HEK293 (cell line): ENCODE results near the gene FGF22.

Experiments
- CTCF ChIA-PET: fragments of 350-600 bp; formaldehyde crosslinking; extraction: SDS; loops from one replicate; lab custom pipeline; 2021; ENCODE audit warnings: antibody characterized with exemption; lab: Yijun Ruan, JAX
- POLR2A ChIA-PET: fragments of 300-600 bp; formaldehyde crosslinking; extraction: SDS; loops from one replicate; lab custom pipeline; 2020; ENCODE audit warnings: antibody characterized with exemption, inconsistent platforms; lab: Yijun Ruan, JAX
- H3K27ac ChIP-seq: fragments of 200-500 bp; sonication (Bioruptor generic); 2 replicates; pipeline ENCODE4 v1.5.1; 2014; ENCODE audit warnings: low read depth, low read length, control low read depth, inconsistent platforms; ENCODE audit errors: extremely low read depth
- H3K36me3 ChIP-seq, 2 experiments: fragments of 200-500 bp in 1 of 2; sonication (Bioruptor generic) in 1 of 2; 1 replicate in 1 of 2; 2 replicates in 1 of 2; pipeline ENCODE4 v1.5.1; 2014 to 2017; ENCODE audit warnings: inconsistent platforms in 2 of 2, low read length in 2 of 2; ENCODE audit not compliant: control insufficient read depth in 2 of 2, insufficient read depth in 1 of 2
- H3K4me1 ChIP-seq: fragments of 200-500 bp; sonication (Bioruptor generic); 2 replicates; pipeline ENCODE4 v1.5.1; 2014; ENCODE audit warnings: mild to moderate bottlenecking, low read length, inconsistent platforms; ENCODE audit not compliant: control insufficient read depth, insufficient read depth
- H3K4me3 ChIP-seq: 2 replicates; pipeline ENCODE4 v1.5.1; 2011; ENCODE audit warnings: low read depth, mild to moderate bottlenecking, control low read depth, low read length, moderate library complexity
- H3K9me3 ChIP-seq: fragments of 200-500 bp; sonication (Bioruptor generic); 2 replicates; pipeline ENCODE4 v1.5.1; 2014; ENCODE audit warnings: low read depth, low read length, inconsistent platforms; ENCODE audit not compliant: control insufficient read depth, insufficient read depth
- IKZF3 ChIP-seq: fragments of 450-650 bp; IDR thresholded peaks from 2 replicates; pipeline ENCODE4 v1.5.0; 2018; ENCODE audit warnings: missing biosample characterization, mild to moderate bottlenecking, missing genetic modification characterization, moderate library complexity
- KLF10 ChIP-seq: fragments of 450-650 bp; IDR thresholded peaks from 2 replicates; pipeline ENCODE4 v1.5.1; 2018; ENCODE audit warnings: missing biosample characterization, mild to moderate bottlenecking, missing genetic modification characterization
- KLF9 ChIP-seq: fragments of 450-650 bp; formaldehyde crosslinking; IDR thresholded peaks from 2 replicates; pipeline ENCODE4 v1.5.1; 2016; ENCODE audit warnings: missing biosample characterization, missing genetic modification characterization, low read depth
- MZF1 ChIP-seq: fragments of 450-650 bp; formaldehyde crosslinking; IDR thresholded peaks from 2 replicates; pipeline ENCODE4 v1.5.1; 2017; ENCODE audit warnings: missing biosample characterization, missing genetic modification characterization, borderline replicate concordance
- SP2 ChIP-seq: fragments of 450-650 bp; formaldehyde crosslinking; IDR thresholded peaks from 2 replicates; pipeline ENCODE4 v1.5.1; 2016; ENCODE audit warnings: missing biosample characterization, missing genetic modification characterization
- ZFHX2 ChIP-seq: fragments of 450-650 bp; formaldehyde crosslinking; conservative IDR thresholded peaks from 2 replicates; pipeline ENCODE4 v1.5.1; 2016; ENCODE audit warnings: missing biosample characterization, missing genetic modification characterization
- ZFP69B ChIP-seq: fragments of 450-650 bp; formaldehyde crosslinking; IDR thresholded peaks from 2 replicates; pipeline ENCODE4 v1.5.1; 2016; ENCODE audit warnings: missing biosample characterization, missing genetic modification characterization
- ZNF2 ChIP-seq: fragments of 450-650 bp; formaldehyde crosslinking; IDR thresholded peaks from 2 replicates; pipeline ENCODE4 v1.5.1; 2016; ENCODE audit warnings: missing biosample characterization, missing genetic modification characterization
- ZNF202 ChIP-seq: fragments of 450-650 bp; formaldehyde crosslinking; IDR thresholded peaks from 2 replicates; pipeline ENCODE4 v1.5.1; 2016; ENCODE audit warnings: missing biosample characterization, missing genetic modification characterization, borderline replicate concordance
- ZNF239 ChIP-seq: fragments of 450-650 bp; formaldehyde crosslinking; IDR thresholded peaks from 2 replicates; pipeline ENCODE4 v1.5.1; 2016; ENCODE audit warnings: missing biosample characterization, missing genetic modification characterization
- ZNF324 ChIP-seq: fragments of 450-650 bp; formaldehyde crosslinking; IDR thresholded peaks from 2 replicates; pipeline ENCODE4 v1.5.1; 2016; ENCODE audit warnings: missing biosample characterization, missing genetic modification characterization
- ZNF335 ChIP-seq: fragments of 450-650 bp; formaldehyde crosslinking; conservative IDR thresholded peaks from 2 replicates; pipeline ENCODE4 v1.5.1; 2016; ENCODE audit warnings: missing biosample characterization, missing genetic modification characterization
- ZNF354C ChIP-seq: fragments of 450-650 bp; formaldehyde crosslinking; IDR thresholded peaks from 2 replicates; pipeline ENCODE4 v1.5.1; 2016; ENCODE audit warnings: missing biosample characterization, missing genetic modification characterization, low read depth, borderline replicate concordance
- ZNF366 ChIP-seq: fragments of 450-650 bp; formaldehyde crosslinking; conservative IDR thresholded peaks from 2 replicates; pipeline ENCODE4 v1.5.1; 2016; ENCODE audit warnings: missing biosample characterization, missing genetic modification characterization
- ZNF404 ChIP-seq: fragments of 450-650 bp; formaldehyde crosslinking; IDR thresholded peaks from 2 replicates; pipeline ENCODE4 v1.5.1; 2017; ENCODE audit warnings: missing biosample characterization, missing genetic modification characterization
- ZNF426 ChIP-seq: fragments of 450-650 bp; formaldehyde crosslinking; IDR thresholded peaks from 2 replicates; pipeline ENCODE4 v1.5.1; 2017; ENCODE audit warnings: missing biosample characterization, missing genetic modification characterization, mild to moderate bottlenecking, inconsistent platforms, moderate library complexity
- ZNF48 ChIP-seq: fragments of 450-650 bp; formaldehyde crosslinking; IDR thresholded peaks from 2 replicates; pipeline ENCODE4 v1.5.1; 2016; ENCODE audit warnings: missing biosample characterization, missing genetic modification characterization
- ZNF561 ChIP-seq: fragments of 450-650 bp; IDR thresholded peaks from 2 replicates; pipeline ENCODE4 v1.5.1; 2018; ENCODE audit warnings: missing biosample characterization, missing genetic modification characterization, borderline replicate concordance
- ZNF596 ChIP-seq: fragments of 450-650 bp; IDR thresholded peaks from 2 replicates; pipeline ENCODE4 v1.5.0; 2018; ENCODE audit warnings: missing biosample characterization, mild to moderate bottlenecking, missing genetic modification characterization, moderate library complexity
- ZNF629 ChIP-seq: fragments of 450-650 bp; formaldehyde crosslinking; IDR thresholded peaks from 2 replicates; pipeline ENCODE4 v1.5.1; 2017; ENCODE audit warnings: missing biosample characterization, missing genetic modification characterization
- ZNF654 ChIP-seq: fragments of 450-650 bp; formaldehyde crosslinking; IDR thresholded peaks from 2 replicates; pipeline ENCODE4 v1.5.1; 2016; ENCODE audit warnings: low read depth, missing biosample characterization, missing genetic modification characterization
- ZNF76 ChIP-seq: fragments of 450-650 bp; formaldehyde crosslinking; IDR thresholded peaks from 2 replicates; pipeline ENCODE4; 2016; ENCODE audit warnings: low read depth, missing biosample characterization, missing genetic modification characterization, borderline replicate concordance
- ZNF792 ChIP-seq: fragments of 450-650 bp; formaldehyde crosslinking; IDR thresholded peaks from 2 replicates; pipeline ENCODE4 v1.5.1; 2016; ENCODE audit warnings: missing biosample characterization, missing genetic modification characterization
- TF ChIP-seq, protein P1 (sequence below): fragments of 450-650 bp; formaldehyde crosslinking; IDR thresholded peaks from 2 replicates; pipeline ENCODE4 v1.5.1; 2016; ENCODE audit warnings: missing biosample characterization, missing genetic modification characterization
- TF ChIP-seq, protein P2 (sequence below): fragments of 450-650 bp; formaldehyde crosslinking; IDR thresholded peaks from 2 replicates; pipeline ENCODE4 v1.5.1; 2016; ENCODE audit warnings: missing biosample characterization, missing genetic modification characterization
- TF ChIP-seq, protein P3 (sequence below): fragments of 450-650 bp; formaldehyde crosslinking; IDR thresholded peaks from 2 replicates; pipeline ENCODE4 v1.5.1; 2017; ENCODE audit warnings: missing biosample characterization, missing genetic modification characterization
- TF ChIP-seq, protein P4 (sequence below): fragments of 450-650 bp; formaldehyde crosslinking; IDR thresholded peaks from 2 replicates; pipeline ENCODE4 v1.5.1; 2016; ENCODE audit warnings: missing biosample characterization, missing genetic modification characterization
- TF ChIP-seq, protein P5 (sequence below): fragments of 450-650 bp; formaldehyde crosslinking; IDR thresholded peaks from 2 replicates; pipeline ENCODE4 v1.5.1; 2017; ENCODE audit warnings: missing biosample characterization, mild to moderate bottlenecking, missing genetic modification characterization, moderate library complexity

The FGF22 gene

DNA sequence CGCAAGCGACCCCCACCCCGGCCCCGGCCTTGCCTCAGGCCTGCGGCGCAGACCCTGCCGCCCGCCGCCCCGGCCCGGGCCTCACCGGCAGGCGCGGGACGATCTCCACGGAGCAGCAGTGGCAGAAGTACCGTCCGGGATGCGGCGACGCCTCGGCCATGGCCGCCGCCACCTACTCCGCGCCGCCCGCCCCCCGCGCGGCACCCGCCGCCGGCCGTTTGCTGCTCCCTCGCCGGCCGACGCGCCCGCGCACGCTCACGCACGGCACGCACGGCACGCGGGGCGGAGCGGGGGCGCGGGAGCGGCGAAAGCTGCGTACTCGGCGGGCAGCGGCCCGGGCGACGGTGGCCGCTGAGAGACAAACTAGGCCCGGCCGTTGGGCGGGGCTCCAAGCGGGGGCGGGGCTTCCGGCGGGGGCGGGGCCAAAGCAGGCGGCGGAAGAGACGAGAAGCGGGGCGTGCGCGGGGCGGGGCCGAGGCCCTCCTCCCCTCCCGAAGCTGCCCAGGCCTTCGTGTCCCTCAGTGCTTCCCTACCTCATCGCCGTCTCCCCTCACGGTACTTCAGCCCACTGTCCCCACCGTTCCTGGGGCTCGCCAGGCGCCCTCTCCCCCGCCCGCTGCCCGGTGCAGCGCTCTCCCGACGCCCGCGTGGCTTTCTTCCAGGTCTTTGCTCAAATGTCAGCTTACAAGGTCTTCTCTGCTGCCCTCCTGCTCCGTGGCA lies 23.4 kb downstream of the FGF22 start, which contains the start of gene RNF126:
Gene RNF126, minus strand, starts transcription at position 253 of the 720 bp plus-strand sequence. Its CDS starts 93 bp downstream, at position 160.
- peaks cover 0 to 27% of the 10 kb centered on the region in 2 experiments; a peak in 1 of 3 replicates for H3K36me3 ChIP-seq
- H3K9me3 ChIP-seq: no peaks in the 10 kb centered on the region
- CTCF ChIA-PET: interaction anchor here (0.7 to 1.5 kb wide), 6 partner anchors 71 to 109 kb away, joined by 3 to 9 read pairs (median 3); no protein-coding TSS in a partner anchor
- peaks cover 9% of the 10 kb centered on the region for H3K4me1 ChIP-seq
- H3K27ac ChIP-seq: peak within 1 kb of the TSS; percentile 94
- POLR2A ChIA-PET: interaction anchor here (0.5 to 1.5 kb wide), 12 partner anchors 8 to 1805 kb away, joined by 3 to 8 read pairs (median 4); partner anchors contain the start of gene WDR18
- peak within 1 kb of the TSS; percentile 86 for H3K4me3 ChIP-seq
- TF ChIP-seq, protein P1, sequence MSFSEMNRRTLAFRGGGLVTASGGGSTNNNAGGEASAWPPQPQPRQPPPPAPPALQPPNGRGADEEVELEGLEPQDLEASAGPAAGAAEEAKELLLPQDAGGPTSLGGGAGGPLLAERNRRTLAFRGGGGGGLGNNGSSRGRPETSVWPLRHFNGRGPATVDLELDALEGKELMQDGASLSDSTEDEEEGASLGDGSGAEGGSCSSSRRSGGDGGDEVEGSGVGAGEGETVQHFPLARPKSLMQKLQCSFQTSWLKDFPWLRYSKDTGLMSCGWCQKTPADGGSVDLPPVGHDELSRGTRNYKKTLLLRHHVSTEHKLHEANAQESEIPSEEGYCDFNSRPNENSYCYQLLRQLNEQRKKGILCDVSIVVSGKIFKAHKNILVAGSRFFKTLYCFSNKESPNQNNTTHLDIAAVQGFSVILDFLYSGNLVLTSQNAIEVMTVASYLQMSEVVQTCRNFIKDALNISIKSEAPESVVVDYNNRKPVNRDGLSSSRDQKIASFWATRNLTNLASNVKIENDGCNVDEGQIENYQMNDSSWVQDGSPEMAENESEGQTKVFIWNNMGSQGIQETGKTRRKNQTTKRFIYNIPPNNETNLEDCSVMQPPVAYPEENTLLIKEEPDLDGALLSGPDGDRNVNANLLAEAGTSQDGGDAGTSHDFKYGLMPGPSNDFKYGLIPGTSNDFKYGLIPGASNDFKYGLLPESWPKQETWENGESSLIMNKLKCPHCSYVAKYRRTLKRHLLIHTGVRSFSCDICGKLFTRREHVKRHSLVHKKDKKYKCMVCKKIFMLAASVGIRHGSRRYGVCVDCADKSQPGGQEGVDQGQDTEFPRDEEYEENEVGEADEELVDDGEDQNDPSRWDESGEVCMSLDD (tag by site-specific recombination): 0 out of 2 replicates have a peak, but pooled peaks have one; percentile 17
- TF ChIP-seq KLF10 (tag by site-specific recombination): peak; percentile 41; the same call in 1 of the 2 replicates
- no peak for TF ChIP-seq ZNF654 (tag by site-specific recombination)
- peak; percentile 81 for TF ChIP-seq KLF9 (tag by site-specific recombination)
- 0 out of 2 replicates have a peak, but pooled peaks have one; percentile 37 for TF ChIP-seq ZNF2 (tag by site-specific recombination)
- TF ChIP-seq, protein P2, sequence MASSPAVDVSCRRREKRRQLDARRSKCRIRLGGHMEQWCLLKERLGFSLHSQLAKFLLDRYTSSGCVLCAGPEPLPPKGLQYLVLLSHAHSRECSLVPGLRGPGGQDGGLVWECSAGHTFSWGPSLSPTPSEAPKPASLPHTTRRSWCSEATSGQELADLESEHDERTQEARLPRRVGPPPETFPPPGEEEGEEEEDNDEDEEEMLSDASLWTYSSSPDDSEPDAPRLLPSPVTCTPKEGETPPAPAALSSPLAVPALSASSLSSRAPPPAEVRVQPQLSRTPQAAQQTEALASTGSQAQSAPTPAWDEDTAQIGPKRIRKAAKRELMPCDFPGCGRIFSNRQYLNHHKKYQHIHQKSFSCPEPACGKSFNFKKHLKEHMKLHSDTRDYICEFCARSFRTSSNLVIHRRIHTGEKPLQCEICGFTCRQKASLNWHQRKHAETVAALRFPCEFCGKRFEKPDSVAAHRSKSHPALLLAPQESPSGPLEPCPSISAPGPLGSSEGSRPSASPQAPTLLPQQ (tag by site-specific recombination): no peak
- no peak for TF ChIP-seq ZNF792
- TF ChIP-seq ZNF335: peak; percentile 41
- TF ChIP-seq ZNF239: no peak
- TF ChIP-seq ZNF404 (tag by site-specific recombination): no peak
- no peak for TF ChIP-seq ZNF426
- TF ChIP-seq, protein P3, sequence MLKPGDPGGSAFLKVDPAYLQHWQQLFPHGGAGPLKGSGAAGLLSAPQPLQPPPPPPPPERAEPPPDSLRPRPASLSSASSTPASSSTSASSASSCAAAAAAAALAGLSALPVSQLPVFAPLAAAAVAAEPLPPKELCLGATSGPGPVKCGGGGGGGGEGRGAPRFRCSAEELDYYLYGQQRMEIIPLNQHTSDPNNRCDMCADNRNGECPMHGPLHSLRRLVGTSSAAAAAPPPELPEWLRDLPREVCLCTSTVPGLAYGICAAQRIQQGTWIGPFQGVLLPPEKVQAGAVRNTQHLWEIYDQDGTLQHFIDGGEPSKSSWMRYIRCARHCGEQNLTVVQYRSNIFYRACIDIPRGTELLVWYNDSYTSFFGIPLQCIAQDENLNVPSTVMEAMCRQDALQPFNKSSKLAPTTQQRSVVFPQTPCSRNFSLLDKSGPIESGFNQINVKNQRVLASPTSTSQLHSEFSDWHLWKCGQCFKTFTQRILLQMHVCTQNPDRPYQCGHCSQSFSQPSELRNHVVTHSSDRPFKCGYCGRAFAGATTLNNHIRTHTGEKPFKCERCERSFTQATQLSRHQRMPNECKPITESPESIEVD (tag by site-specific recombination): no peak
- TF ChIP-seq, protein P4, sequence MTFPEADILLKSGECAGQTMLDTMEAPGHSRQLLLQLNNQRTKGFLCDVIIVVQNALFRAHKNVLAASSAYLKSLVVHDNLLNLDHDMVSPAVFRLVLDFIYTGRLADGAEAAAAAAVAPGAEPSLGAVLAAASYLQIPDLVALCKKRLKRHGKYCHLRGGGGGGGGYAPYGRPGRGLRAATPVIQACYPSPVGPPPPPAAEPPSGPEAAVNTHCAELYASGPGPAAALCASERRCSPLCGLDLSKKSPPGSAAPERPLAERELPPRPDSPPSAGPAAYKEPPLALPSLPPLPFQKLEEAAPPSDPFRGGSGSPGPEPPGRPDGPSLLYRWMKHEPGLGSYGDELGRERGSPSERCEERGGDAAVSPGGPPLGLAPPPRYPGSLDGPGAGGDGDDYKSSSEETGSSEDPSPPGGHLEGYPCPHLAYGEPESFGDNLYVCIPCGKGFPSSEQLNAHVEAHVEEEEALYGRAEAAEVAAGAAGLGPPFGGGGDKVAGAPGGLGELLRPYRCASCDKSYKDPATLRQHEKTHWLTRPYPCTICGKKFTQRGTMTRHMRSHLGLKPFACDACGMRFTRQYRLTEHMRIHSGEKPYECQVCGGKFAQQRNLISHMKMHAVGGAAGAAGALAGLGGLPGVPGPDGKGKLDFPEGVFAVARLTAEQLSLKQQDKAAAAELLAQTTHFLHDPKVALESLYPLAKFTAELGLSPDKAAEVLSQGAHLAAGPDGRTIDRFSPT: no peak
- TF ChIP-seq ZNF629 (tag by site-specific recombination): 0 out of 2 replicates have a peak, but pooled peaks have one; percentile 27
- TF ChIP-seq ZNF76: no peak
- no peak for TF ChIP-seq ZNF324
- TF ChIP-seq SP2: peak; percentile 71
- TF ChIP-seq ZNF202 (tag by site-specific recombination): no peak
- no peak for TF ChIP-seq ZNF366 (tag by site-specific recombination)
- no peak for TF ChIP-seq ZNF48
- TF ChIP-seq ZFP69B (tag by site-specific recombination): no peak
- TF ChIP-seq, protein P5, sequence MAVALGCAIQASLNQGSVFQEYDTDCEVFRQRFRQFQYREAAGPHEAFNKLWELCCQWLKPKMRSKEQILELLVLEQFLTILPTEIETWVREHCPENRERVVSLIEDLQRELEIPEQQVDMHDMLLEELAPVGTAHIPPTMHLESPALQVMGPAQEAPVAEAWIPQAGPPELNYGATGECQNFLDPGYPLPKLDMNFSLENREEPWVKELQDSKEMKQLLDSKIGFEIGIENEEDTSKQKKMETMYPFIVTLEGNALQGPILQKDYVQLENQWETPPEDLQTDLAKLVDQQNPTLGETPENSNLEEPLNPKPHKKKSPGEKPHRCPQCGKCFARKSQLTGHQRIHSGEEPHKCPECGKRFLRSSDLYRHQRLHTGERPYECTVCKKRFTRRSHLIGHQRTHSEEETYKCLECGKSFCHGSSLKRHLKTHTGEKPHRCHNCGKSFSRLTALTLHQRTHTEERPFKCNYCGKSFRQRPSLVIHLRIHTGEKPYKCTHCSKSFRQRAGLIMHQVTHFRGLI (tag by site-specific recombination): no peak
- TF ChIP-seq ZNF354C: no peak
- TF ChIP-seq MZF1 (tag by site-specific recombination): no peak
- no peak for TF ChIP-seq ZFHX2
- no peak for TF ChIP-seq ZNF596 (tag by site-specific recombination)
- no peak for TF ChIP-seq IKZF3 (tag by site-specific recombination)
- no peak for TF ChIP-seq ZNF561 (tag by site-specific recombination)
